ENCODE data around the gene PTHLH. TPM values are rescaled to one million over a fixed set of nuclear protein-coding genes. Genes with fewer than 3 reads are reported as not detected.

Gene PTHLH
- total and polyA plus RNA-seq, 12 donors, result 0.11 to 0.55 (median 0.30) TPM; not detected in 6

DNA sequence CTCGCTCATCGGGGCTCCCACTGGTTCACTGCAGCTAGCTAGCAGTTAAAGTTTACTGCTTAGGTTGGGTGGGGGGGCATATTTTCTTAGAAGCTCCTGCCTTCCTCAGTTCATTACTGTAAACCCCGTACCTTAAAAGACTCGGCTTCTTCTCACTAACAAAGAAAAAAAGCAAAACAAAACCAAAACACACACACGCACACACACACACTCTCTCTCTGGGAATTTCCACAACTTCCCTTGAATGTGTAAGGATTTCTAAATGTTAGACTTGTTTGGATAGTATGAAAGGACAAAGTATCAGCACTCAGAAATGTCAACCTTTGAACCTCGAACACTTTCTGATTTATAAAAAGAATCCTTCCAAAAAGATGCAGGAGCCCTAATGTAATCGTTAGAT lies 927 bp downstream of the PTHLH start:
- Histone ChIP-seq H3K9me3 (replicated peaks in 1 of 3) (no peaks in the 10 kb centered on the region), H3K4me1 (replicated peaks in 1 of 2) (peaks cover 15 to 24% of the 10 kb centered on the region in 2 donors), H3K36me3 (replicated peaks in 1 of 2) (no peaks in the 10 kb centered on the region), H3K27ac (no peak overlapping the region), H3K4me3 (peak overlapping the region in 1 of 4 donors; percentile 57), H3K27me3 (peaks cover 70% of the 10 kb centered on the region)
- TF ChIP-seq, protein P1, sequence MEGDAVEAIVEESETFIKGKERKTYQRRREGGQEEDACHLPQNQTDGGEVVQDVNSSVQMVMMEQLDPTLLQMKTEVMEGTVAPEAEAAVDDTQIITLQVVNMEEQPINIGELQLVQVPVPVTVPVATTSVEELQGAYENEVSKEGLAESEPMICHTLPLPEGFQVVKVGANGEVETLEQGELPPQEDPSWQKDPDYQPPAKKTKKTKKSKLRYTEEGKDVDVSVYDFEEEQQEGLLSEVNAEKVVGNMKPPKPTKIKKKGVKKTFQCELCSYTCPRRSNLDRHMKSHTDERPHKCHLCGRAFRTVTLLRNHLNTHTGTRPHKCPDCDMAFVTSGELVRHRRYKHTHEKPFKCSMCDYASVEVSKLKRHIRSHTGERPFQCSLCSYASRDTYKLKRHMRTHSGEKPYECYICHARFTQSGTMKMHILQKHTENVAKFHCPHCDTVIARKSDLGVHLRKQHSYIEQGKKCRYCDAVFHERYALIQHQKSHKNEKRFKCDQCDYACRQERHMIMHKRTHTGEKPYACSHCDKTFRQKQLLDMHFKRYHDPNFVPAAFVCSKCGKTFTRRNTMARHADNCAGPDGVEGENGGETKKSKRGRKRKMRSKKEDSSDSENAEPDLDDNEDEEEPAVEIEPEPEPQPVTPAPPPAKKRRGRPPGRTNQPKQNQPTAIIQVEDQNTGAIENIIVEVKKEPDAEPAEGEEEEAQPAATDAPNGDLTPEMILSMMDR (IDR thresholded peaks at IDR 0.05), result no peak
- TF ChIP-seq POLR2A (IDR thresholded peaks at IDR 0.05), result no peak
- no peak for DNase-seq
- WGBS, 4 donors, result 37 to 49% (median 46%) methylated on average over 7 of the region's 7 CpGs
- intact Hi-C loops (cut with DNase I), result no loop called here

DNA sequence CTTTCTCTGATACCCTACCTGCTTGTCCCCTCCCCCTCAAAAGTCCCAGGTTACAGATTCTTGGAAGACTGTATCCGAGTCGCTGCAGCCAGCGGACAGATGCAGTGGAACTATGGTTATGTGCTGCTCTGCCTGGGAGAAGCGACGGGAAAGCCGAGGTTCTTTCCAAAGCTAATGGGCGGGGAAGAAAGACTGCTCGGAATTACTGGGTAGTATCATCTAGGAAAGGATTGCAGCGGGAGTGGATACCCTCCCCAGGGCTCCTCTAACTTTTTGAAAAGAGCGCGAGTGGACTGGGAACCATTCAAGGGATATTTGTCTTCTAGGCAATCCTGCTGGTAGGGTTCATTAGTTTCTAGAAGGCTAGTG lies 1.4 kb downstream of the PTHLH start:
- TF ChIP-seq, protein P1 (IDR thresholded peaks at IDR 0.05), result no peak
- no peak for TF ChIP-seq POLR2A (IDR thresholded peaks at IDR 0.05)
- intact Hi-C loops (cut with DNase I), result no loop called here
- no peak overlapping the region for H3K27ac ChIP-seq
- H3K27me3 ChIP-seq, result peaks cover 72% of the 10 kb centered on the region
- peaks cover 15 to 24% of the 10 kb centered on the region in 2 donors for H3K4me1 ChIP-seq (replicated peaks in 1 of 2)
- WGBS, 4 donors, result 15 to 21% (median 18%) methylated on average over 11 of the region's 11 CpGs
- H3K36me3 ChIP-seq (replicated peaks in 1 of 2), result no peaks in the 10 kb centered on the region
- no peak for DNase-seq
- peak overlapping the region in 1 of 4 donors; percentile 57 for H3K4me3 ChIP-seq
- no peaks in the 10 kb centered on the region for H3K9me3 ChIP-seq (replicated peaks in 1 of 3)

DNA sequence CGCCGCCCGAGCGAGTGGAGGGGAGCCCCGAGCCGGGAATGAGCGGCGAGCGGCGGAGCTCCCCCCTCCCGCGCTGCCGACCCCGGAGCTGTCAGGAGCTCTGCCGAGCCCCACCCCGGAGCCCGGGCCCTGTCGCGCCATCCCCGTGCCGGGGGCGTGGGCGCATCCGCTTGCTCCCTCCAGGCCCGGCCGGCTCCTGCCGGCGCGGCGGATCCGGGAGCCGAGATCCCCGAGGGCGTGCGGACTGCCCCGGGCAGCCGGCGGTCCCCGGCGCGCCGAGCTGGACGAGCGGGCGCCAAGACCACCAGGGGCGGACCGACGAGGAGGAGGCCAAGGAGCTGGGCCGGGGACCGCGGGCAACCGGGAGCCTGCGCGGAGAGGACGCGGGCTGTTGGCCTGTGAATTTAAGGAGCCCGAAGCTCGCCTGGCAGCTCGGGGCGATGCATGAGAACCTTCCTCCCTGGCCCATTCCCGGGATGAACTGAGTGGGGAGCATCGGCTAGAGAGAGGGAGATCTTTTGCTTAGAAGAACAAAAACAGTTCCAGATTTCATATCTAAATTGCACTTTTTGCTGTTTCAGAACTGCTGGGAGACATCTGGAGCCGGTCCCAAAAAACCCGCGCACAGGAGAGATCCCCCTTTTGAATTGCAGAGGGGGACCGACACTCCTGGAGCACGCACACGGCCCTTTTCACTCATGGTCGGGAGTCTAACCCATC lies 2.0 kb downstream of the PTHLH start:
- intact Hi-C loops (cut with DNase I), result no loop called here
- Histone ChIP-seq H3K27me3 (peaks cover 70% of the 10 kb centered on the region), H3K36me3 (replicated peaks in 1 of 2) (no peaks in the 10 kb centered on the region), H3K4me3 (peak overlapping the region in 1 of 4 donors; percentile 57), H3K9me3 (replicated peaks in 1 of 3) (no peaks in the 10 kb centered on the region), H3K4me1 (replicated peaks in 1 of 2) (peaks cover 15 to 24% of the 10 kb centered on the region in 2 donors), H3K27ac (no peak overlapping the region)
- TF ChIP-seq POLR2A (IDR thresholded peaks at IDR 0.05), result no peak
- TF ChIP-seq, protein P1 (IDR thresholded peaks at IDR 0.05), result no peak
- peak in 4 of 7 donors; percentile 8 to 25 (median 16) for DNase-seq
- 1 to 4% (median 3%) methylated on average over 9 to 69 of the region's 69 CpGs for WGBS, 4 donors

DNA sequence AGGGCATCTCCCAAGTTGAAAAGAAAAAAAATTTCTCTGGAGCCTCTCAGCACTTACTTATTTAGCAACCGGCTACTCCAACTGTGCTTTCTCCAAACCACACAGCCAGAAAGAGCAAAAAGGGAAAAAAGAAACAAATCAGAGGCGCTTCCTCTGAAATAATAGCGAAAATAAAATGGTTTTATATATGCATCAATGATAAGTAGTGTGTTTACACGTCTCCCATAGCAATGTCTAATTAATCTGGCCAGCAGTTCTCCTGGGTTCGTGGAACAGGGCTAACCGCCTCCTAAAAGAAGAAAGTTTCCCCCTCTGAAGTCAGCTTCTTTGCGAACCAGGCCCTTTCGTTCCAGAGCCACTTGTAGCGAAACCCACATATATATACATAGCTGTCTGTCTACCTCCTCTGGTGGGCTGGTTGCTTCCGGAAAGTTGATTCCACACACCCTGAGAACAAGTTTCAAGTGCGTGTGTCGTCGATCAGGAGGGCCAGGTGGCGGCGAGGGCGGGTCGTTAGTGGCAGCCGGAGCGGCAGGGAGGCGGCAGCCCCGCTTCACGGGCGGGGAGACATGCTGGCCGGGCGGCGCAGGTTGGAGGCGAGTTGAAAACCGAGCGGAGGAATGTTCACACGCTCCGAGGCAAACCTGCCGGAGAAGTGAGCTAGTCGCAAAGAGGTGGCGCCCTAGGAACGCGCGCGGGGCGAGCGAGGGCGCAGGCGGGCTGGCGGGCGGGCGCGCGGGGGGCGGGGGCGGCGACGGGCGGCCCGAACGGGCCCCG lies 2.7 kb downstream of the PTHLH start:
- Histone ChIP-seq H3K36me3 (replicated peaks in 1 of 2) (no peaks in the 10 kb centered on the region), H3K4me1 (replicated peaks in 1 of 2) (peaks cover 10 to 24% of the 10 kb centered on the region in 2 donors), H3K9me3 (replicated peaks in 1 of 3) (no peaks in the 10 kb centered on the region), H3K4me3 (peak overlapping the region in 2 of 4 donors; percentile 27 to 57), H3K27ac (no peak overlapping the region), H3K27me3 (peaks cover 70% of the 10 kb centered on the region)
- 1% methylated on average over 31 to 55 of the region's 55 CpGs for WGBS, 4 donors
- TF ChIP-seq, protein P1 (IDR thresholded peaks at IDR 0.05), result no peak
- TF ChIP-seq POLR2A (IDR thresholded peaks at IDR 0.05), result no peak
- DNase-seq, result peak in 5 of 7 donors; percentile 30 to 43 (median 36)
- intact Hi-C loops (cut with DNase I), result no loop called here
